ENCODE data around the gene BLACAT1. TPM values are rescaled to one million over a fixed set of nuclear protein-coding genes. Genes with fewer than 3 reads are reported as not detected.
A peak's percentile ranks its signal among the peaks of the same experiment; 100 is the strongest.
"Not testable (repeated sequence)": the region's sequence is repeated elsewhere in the genome, so short reads cannot be mapped to it uniquely, and the experiment has no call there.

BLACAT1 gene
- total RNA-seq, 2 donors from 2014 or later, result 0.16 TPM; not detected in 1

GRCh38 chr1:205429762-205430695 lies 25.8 kb downstream of the BLACAT1 start:
- DNase-seq, result no peak
- ATAC-seq, result peak in 1 of 2 donors; percentile 14
- intact Hi-C loops (cut with DNase I), result loop anchor here (2.0 to 5.0 kb wide), 3 partner anchors 33 to 52 kb away; no protein-coding TSS in a partner anchor

GRCh38 chr1:205424901-205425600 lies 30.8 kb downstream of the BLACAT1 start:
- intact Hi-C loops (cut with DNase I), result no loop called here
- DNase-seq, result no peak
- no peak for ATAC-seq

GRCh38 chr1:205423814-205424399 lies 31.9 kb downstream of the BLACAT1 start:
- no peak for DNase-seq
- no peak for ATAC-seq
- intact Hi-C loops (cut with DNase I), result no loop called here

GRCh38 chr1:205422993-205423642 lies 32.7 kb downstream of the BLACAT1 start:
- intact Hi-C loops (cut with DNase I), result no loop called here
- DNase-seq (no peak), ATAC-seq (no peak)

GRCh38 chr1:205421798-205422197 lies 34.0 kb downstream of the BLACAT1 start, which contains the start of gene LEMD1:
TSS of gene LEMD1 (minus strand) at chr1:205422056. CDS start at chr1:205420536, 1,520 bp downstream.
- DNase-seq (no peak), ATAC-seq (peak; percentile 45 to 50)
- intact Hi-C loops (cut with DNase I), result no loop called here

- intact Hi-C loops (cut with DNase I), result no loop called here
- DNase-seq (no peak), ATAC-seq (no peak)
Observed at GRCh38 chr1:205420938-205421337, 34.9 kb downstream of the BLACAT1 start.

- DNase-seq (no peak), ATAC-seq (no peak)
- intact Hi-C loops (cut with DNase I), result no loop called here
Observed at GRCh38 chr1:205417870-205418635, 37.8 kb downstream of the BLACAT1 start.

GRCh38 chr1:205416322-205416721 lies 39.5 kb downstream of the BLACAT1 start:
- intact Hi-C loops (cut with DNase I), result no loop called here

GRCh38 chr1:205410581-205411298 lies 45.1 kb downstream of the BLACAT1 start:
- DNase-seq, result no peak
- intact Hi-C loops (cut with DNase I), result no loop called here
- ATAC-seq, result no peak

More at GRCh38 chr1:205416322-205416721, 39.5 kb downstream of the BLACAT1 start:
- DNase-seq (no peak), ATAC-seq (peak in 1 of 2 donors; percentile 27)

GRCh38 chr1:205407970-205408369 lies 47.9 kb downstream of the BLACAT1 start:
- no peak for DNase-seq
- intact Hi-C loops (cut with DNase I), result no loop called here
- no peak for ATAC-seq

- ATAC-seq, DNase-seq: not testable (repeated sequence)
Observed at GRCh38 chr1:205406252-205406651, 49.6 kb downstream of the BLACAT1 start.

More at GRCh38 chr1:205406252-205406651, 49.6 kb downstream of the BLACAT1 start:
- intact Hi-C loops (cut with DNase I), result not testable (repeated sequence)

Small RNA genes lying within 50 kb of the gene (microRNA-seq; reads per million reads assigned to microRNA genes)
- 7.4 to 21.2 reads per million in 2 donors for gene MIR135B

Other genes starting within 250 kb of the BLACAT1 start
- 1 to 10 TPM; 8.1 to 8.2 TPM for gene DSTYK, start 244.3 kb downstream of the BLACAT1 start, total RNA-seq
- gene TMCC2, start 228.1 kb downstream of the BLACAT1 start, total RNA-seq, result 10 to 100 TPM in 1 of 2 donors, 1 to 10 TPM in 1; 7.3 to 11.9 TPM
- gene NUAK2, start 134.3 kb downstream of the BLACAT1 start, total RNA-seq, result 1 to 10 TPM; 1.2 to 1.4 TPM
- under 1 TPM; 0.31 to 0.53 TPM for gene KLHDC8A, start 99.1 kb downstream of the BLACAT1 start, total RNA-seq
- not detected for gene LEMD1, start 34.0 kb downstream of the BLACAT1 start, total RNA-seq
- 100 to 1,000 TPM; 102 to 118 TPM for gene CDK18, start 48.6 kb upstream of the BLACAT1 start, total RNA-seq
- 10 to 100 TPM; 36.3 to 39.1 TPM for gene ELK4, start 176.0 kb upstream of the BLACAT1 start, total RNA-seq
- 1 to 10 TPM; 1.3 to 3.3 TPM for gene SLC45A3, start 224.5 kb upstream of the BLACAT1 start, total RNA-seq